BLaER1 treated with 17β-estradiol and CSF1 and Interleukin-3, amounts not matched to agents 10 nM and 100 nM (cell line): Measurements from ENCODE around the gene PPP1R36.

Experiments
- H3K27ac ChIP-seq, 11 experiments: shearing (Covaris generic); formaldehyde crosslinking; 2 replicates each; pipeline ENCODE4 v1.8.1; 2022
- H3K27me3 ChIP-seq, 11 experiments: shearing (Covaris generic); formaldehyde crosslinking; 2 replicates each; pipeline ENCODE4 v1.8.1; 2022
- H3K36me3 ChIP-seq, 11 experiments: shearing (Covaris generic); formaldehyde crosslinking; 2 replicates each; pipeline ENCODE4 v1.8.1; 2022
- H3K4me1 ChIP-seq, 10 experiments: shearing (Covaris generic); formaldehyde crosslinking; 2 replicates each; pipeline ENCODE4 v1.8.1; 2022
- H3K4me2 ChIP-seq, 11 experiments: shearing (Covaris generic); formaldehyde crosslinking; 2 replicates each; pipeline ENCODE4 v1.8.1; 2022
- H3K4me3 ChIP-seq, 10 experiments: shearing (Covaris generic); formaldehyde crosslinking; 2 replicates each; pipeline ENCODE4 v1.8.1; 2022
- H3K9ac ChIP-seq, 11 experiments: shearing (Covaris generic); formaldehyde crosslinking; 2 replicates each; pipeline ENCODE4 v1.8.1; 2022
- H3K9me3 ChIP-seq, 11 experiments: shearing (Covaris generic); formaldehyde crosslinking; replicated peaks in 1 of 11; 2 replicates each; pipeline ENCODE4 v1.8.1; 2022
- H4K20me1 ChIP-seq, 11 experiments: shearing (Covaris generic); formaldehyde crosslinking; 2 replicates each; pipeline ENCODE4 v1.8.1; 2022
- Cebpa-rat ChIP-seq, 11 experiments: shearing (Covaris generic); IDR thresholded peaks; 2 replicates each; pipeline ENCODE4 v1.8.1; 2022

Gene PPP1R36

GRCh38 chr14:64572386-64573104, 22.8 kb downstream of the PPP1R36 start:
- Histone ChIP-seq H4K20me1 (no peaks in the 10 kb centered on the region), H3K27me3 (no peaks in the 10 kb centered on the region), H3K4me3 (no peak overlapping the region), H3K36me3 (no peaks in the 10 kb centered on the region), H3K4me1 (peaks cover 0 to 4% (median 0%) of the 10 kb centered on the region in 10 experiments; a peak in 1 of 20 replicates), H3K9ac (no peak overlapping the region), H3K27ac (no peak overlapping the region), H3K4me2 (no peak overlapping the region), H3K9me3 (no peaks in the 10 kb centered on the region)
- no peak for TF ChIP-seq Cebpa-rat (IDR thresholded peaks at IDR 0.05)

- no peaks in the 10 kb centered on the region for H3K9me3 ChIP-seq
- no peaks in the 10 kb centered on the region for H3K36me3 ChIP-seq
- H3K4me2 ChIP-seq = no peak overlapping the region
- H3K27me3 ChIP-seq = no peaks in the 10 kb centered on the region
- TF ChIP-seq Cebpa-rat (IDR thresholded peaks at IDR 0.05) = no peak
- no peak overlapping the region for H3K27ac ChIP-seq
- H3K9ac ChIP-seq = no peak overlapping the region
- H3K4me3 ChIP-seq = no peak overlapping the region
- H4K20me1 ChIP-seq = no peaks in the 10 kb centered on the region
- peaks cover 0 to 4% (median 0%) of the 10 kb centered on the region in 10 experiments; a peak in 1 of 20 replicates for H3K4me1 ChIP-seq
These were observed 23.3 kb downstream of the PPP1R36 start for GRCh38 chr14:64573109-64573508.

GRCh38 chr14:64574371-64575107, 24.8 kb downstream of the PPP1R36 start:
- Histone ChIP-seq H3K9me3 (no peaks in the 10 kb centered on the region), H3K27me3 (no peaks in the 10 kb centered on the region), H3K36me3 (no peaks in the 10 kb centered on the region), H3K4me2 (no peak overlapping the region), H3K9ac (no peak overlapping the region), H3K4me1 (peaks cover 0 to 2% (median 0%) of the 10 kb centered on the region in 10 experiments; a peak in 1 of 20 replicates), H4K20me1 (no peaks in the 10 kb centered on the region), H3K4me3 (no peak overlapping the region), H3K27ac (no peak overlapping the region)
- TF ChIP-seq Cebpa-rat (IDR thresholded peaks at IDR 0.05) = no peak

GRCh38 chr14:64577211-64577610, 27.4 kb downstream of the PPP1R36 start:
- Histone ChIP-seq H3K9me3 (no peaks in the 10 kb centered on the region), H3K27me3 (no peaks in the 10 kb centered on the region), H3K27ac (no peak overlapping the region), H3K4me1 (no peaks in the 10 kb centered on the region), H3K4me2 (no peak overlapping the region), H4K20me1 (no peaks in the 10 kb centered on the region), H3K9ac (no peak overlapping the region), H3K36me3 (no peaks in the 10 kb centered on the region), H3K4me3 (no peak overlapping the region)
- no peak for TF ChIP-seq Cebpa-rat (IDR thresholded peaks at IDR 0.05)

GRCh38 chr14:64580467-64580866, 30.7 kb downstream of the PPP1R36 start:
- Histone ChIP-seq H3K4me1 (no peaks in the 10 kb centered on the region), H3K4me2 (no peak overlapping the region), H3K36me3 (no peaks in the 10 kb centered on the region), H3K4me3 (no peak overlapping the region), H3K27me3 (no peaks in the 10 kb centered on the region), H3K27ac (no peak overlapping the region), H3K9me3 (no peaks in the 10 kb centered on the region), H3K9ac (no peak overlapping the region), H4K20me1 (no peaks in the 10 kb centered on the region)
- TF ChIP-seq Cebpa-rat (IDR thresholded peaks at IDR 0.05) = no peak

- TF ChIP-seq Cebpa-rat (IDR thresholded peaks at IDR 0.05) = no peak
- Histone ChIP-seq H3K27me3 (no peaks in the 10 kb centered on the region), H4K20me1 (no peaks in the 10 kb centered on the region), H3K4me1 (no peaks in the 10 kb centered on the region), H3K4me2 (no peak overlapping the region), H3K9me3 (no peaks in the 10 kb centered on the region), H3K27ac (no peak overlapping the region), H3K36me3 (no peaks in the 10 kb centered on the region), H3K4me3 (no peak overlapping the region), H3K9ac (no peak overlapping the region)
These were observed 31.6 kb downstream of the PPP1R36 start for GRCh38 chr14:64581363-64581762.

- Histone ChIP-seq H3K9me3 (no peaks in the 10 kb centered on the region), H3K36me3 (no peaks in the 10 kb centered on the region), H3K9ac (no peak overlapping the region), H4K20me1 (no peaks in the 10 kb centered on the region), H3K4me1 (no peaks in the 10 kb centered on the region), H3K4me2 (no peak overlapping the region), H3K27ac (no peak overlapping the region), H3K4me3 (no peak overlapping the region), H3K27me3 (no peaks in the 10 kb centered on the region)
- no peak for TF ChIP-seq Cebpa-rat (IDR thresholded peaks at IDR 0.05)
These were observed 32.1 kb downstream of the PPP1R36 start for GRCh38 chr14:64581817-64582216.

GRCh38 chr14:64584190-64584589, 34.4 kb downstream of the PPP1R36 start:
- no peak overlapping the region for H3K4me3 ChIP-seq
- H3K36me3 ChIP-seq = no peaks in the 10 kb centered on the region
- no peaks in the 10 kb centered on the region for H3K27me3 ChIP-seq
- no peak for TF ChIP-seq Cebpa-rat (IDR thresholded peaks at IDR 0.05)
- no peak overlapping the region for H3K27ac ChIP-seq
- no peak overlapping the region for H3K9ac ChIP-seq
- no peak overlapping the region for H3K4me2 ChIP-seq
- no peaks in the 10 kb centered on the region for H3K9me3 ChIP-seq
- no peaks in the 10 kb centered on the region for H3K4me1 ChIP-seq
- H4K20me1 ChIP-seq = no peaks in the 10 kb centered on the region

- no peak for TF ChIP-seq Cebpa-rat (IDR thresholded peaks at IDR 0.05)
These were observed 42.0 kb downstream of the PPP1R36 start for GRCh38 chr14:64591809-64592208.

GRCh38 chr14:64594438-64594837, 44.7 kb downstream of the PPP1R36 start:
- no peaks in the 10 kb centered on the region for H3K9me3 ChIP-seq
- H3K4me2 ChIP-seq = no peak overlapping the region
- H3K9ac ChIP-seq = no peak overlapping the region
- H3K27me3 ChIP-seq = no peaks in the 10 kb centered on the region
- H3K4me3 ChIP-seq = no peak overlapping the region
- no peak overlapping the region for H3K27ac ChIP-seq
- no peak for TF ChIP-seq Cebpa-rat (IDR thresholded peaks at IDR 0.05)
- no peaks in the 10 kb centered on the region for H4K20me1 ChIP-seq
- no peaks in the 10 kb centered on the region for H3K36me3 ChIP-seq
- no peaks in the 10 kb centered on the region for H3K4me1 ChIP-seq

More at GRCh38 chr14:64591809-64592208, 42.0 kb downstream of the PPP1R36 start:
- Histone ChIP-seq H3K9ac (no peak overlapping the region), H3K27ac (no peak overlapping the region), H3K36me3 (no peaks in the 10 kb centered on the region), H3K9me3 (no peaks in the 10 kb centered on the region), H3K4me3 (no peak overlapping the region), H4K20me1 (no peaks in the 10 kb centered on the region), H3K4me1 (no peaks in the 10 kb centered on the region), H3K4me2 (no peak overlapping the region), H3K27me3 (no peaks in the 10 kb centered on the region)
